DND-41 (cell line): Measurements from ENCODE around the gene TGM6.

Experiments used
- EZH2 ChIP-seq: IDR thresholded peaks from 3 replicates; pipeline ENCODE4 v1.6.1; 2012; ENCODE audit warnings: borderline replicate concordance, low read depth, mild to moderate bottlenecking, moderate library complexity, low read length, inconsistent platforms; ENCODE audit not compliant: severe bottlenecking
- TF ChIP-seq, protein P1 (sequence below): IDR thresholded peaks from 2 replicates; pipeline ENCODE4 v1.5.1; 2012; ENCODE audit warnings: borderline replicate concordance, low read length, moderate library complexity, mild to moderate bottlenecking; ENCODE audit not compliant: poor library complexity, severe bottlenecking; ENCODE audit errors: extremely low read depth

DNA sequence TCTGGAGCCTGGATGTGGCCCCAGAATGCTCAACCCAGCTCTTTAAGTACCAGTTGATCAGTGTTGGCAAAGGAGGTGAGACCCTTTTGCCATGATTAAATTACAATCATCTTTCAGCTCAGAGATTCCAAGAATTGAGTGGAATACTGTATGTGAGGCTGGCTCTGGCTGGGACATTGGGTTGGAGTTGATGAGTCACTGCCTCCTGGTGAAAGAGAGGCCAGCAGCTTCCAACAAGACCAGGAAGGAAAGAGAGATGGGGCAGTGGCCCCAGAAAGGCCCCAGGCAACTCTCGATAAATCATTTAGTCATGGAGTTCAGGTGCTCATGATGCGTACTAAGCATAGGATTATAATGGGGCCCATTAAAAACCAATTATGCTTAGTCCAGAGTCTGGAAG is 2.1 kb downstream of the TGM6 start:
- TF ChIP-seq, protein P1, sequence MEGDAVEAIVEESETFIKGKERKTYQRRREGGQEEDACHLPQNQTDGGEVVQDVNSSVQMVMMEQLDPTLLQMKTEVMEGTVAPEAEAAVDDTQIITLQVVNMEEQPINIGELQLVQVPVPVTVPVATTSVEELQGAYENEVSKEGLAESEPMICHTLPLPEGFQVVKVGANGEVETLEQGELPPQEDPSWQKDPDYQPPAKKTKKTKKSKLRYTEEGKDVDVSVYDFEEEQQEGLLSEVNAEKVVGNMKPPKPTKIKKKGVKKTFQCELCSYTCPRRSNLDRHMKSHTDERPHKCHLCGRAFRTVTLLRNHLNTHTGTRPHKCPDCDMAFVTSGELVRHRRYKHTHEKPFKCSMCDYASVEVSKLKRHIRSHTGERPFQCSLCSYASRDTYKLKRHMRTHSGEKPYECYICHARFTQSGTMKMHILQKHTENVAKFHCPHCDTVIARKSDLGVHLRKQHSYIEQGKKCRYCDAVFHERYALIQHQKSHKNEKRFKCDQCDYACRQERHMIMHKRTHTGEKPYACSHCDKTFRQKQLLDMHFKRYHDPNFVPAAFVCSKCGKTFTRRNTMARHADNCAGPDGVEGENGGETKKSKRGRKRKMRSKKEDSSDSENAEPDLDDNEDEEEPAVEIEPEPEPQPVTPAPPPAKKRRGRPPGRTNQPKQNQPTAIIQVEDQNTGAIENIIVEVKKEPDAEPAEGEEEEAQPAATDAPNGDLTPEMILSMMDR = no peak
- no peak for TF ChIP-seq EZH2
